ENCODE data around the gene TRIM44.

DNA sequence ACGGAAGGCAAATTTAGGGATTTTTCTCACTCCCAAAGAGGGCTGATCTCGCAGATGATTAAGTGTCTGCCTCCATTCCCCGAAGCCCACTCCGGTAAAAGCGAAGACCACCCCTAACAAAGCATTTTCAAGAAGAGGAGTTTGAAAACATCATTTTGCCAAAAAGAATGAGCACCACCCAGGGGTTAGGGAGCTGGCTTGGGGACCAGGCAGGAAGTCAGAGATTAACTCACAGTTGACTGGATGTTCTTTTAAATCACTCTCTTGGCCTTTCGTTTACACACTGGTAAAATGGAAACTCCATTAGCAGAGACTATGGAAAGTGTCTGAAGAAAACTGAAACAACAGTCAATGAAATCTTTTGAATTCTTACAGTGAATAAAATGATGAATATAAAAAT is 7.9 kb upstream of the TRIM44 start:
- TF ChIP-seq, protein P1, sequence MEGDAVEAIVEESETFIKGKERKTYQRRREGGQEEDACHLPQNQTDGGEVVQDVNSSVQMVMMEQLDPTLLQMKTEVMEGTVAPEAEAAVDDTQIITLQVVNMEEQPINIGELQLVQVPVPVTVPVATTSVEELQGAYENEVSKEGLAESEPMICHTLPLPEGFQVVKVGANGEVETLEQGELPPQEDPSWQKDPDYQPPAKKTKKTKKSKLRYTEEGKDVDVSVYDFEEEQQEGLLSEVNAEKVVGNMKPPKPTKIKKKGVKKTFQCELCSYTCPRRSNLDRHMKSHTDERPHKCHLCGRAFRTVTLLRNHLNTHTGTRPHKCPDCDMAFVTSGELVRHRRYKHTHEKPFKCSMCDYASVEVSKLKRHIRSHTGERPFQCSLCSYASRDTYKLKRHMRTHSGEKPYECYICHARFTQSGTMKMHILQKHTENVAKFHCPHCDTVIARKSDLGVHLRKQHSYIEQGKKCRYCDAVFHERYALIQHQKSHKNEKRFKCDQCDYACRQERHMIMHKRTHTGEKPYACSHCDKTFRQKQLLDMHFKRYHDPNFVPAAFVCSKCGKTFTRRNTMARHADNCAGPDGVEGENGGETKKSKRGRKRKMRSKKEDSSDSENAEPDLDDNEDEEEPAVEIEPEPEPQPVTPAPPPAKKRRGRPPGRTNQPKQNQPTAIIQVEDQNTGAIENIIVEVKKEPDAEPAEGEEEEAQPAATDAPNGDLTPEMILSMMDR (IDR thresholded peaks at IDR 0.05) = no peak
- TF ChIP-seq POLR2A (IDR thresholded peaks at IDR 0.05) (no peak), EP300 (IDR thresholded peaks at IDR 0.05) (no peak)
